Kidney (tissue), 14 donors: ENCODE measurements around the gene PCDHGA5. TPM values are rescaled to one million over a fixed set of nuclear protein-coding genes. Genes with fewer than 3 reads are reported as not detected.
"Not testable (repeated sequence)": the region's sequence is repeated elsewhere in the genome, so short reads cannot be mapped to it uniquely, and the experiment has no call there.

ENCODE experiments used
- DNase-seq, 5 donors: peaks; one replicate each; pipeline ENCODE4 v3.0.0-alpha.2; 2013 to 2020
- FAIRE-seq: peaks from 2 replicates; lab custom pipeline; 2012; peaks lifted over from hg19 to GRCh38; lab: Jason Lieb, UNC
- H3K27ac ChIP-seq, 2 donors: one replicate each; pipeline ENCODE4 v1.7.0; 2013; ENCODE audit warnings: low read depth in 2 of 2, low read length in 2 of 2, inconsistent platforms in 1 of 2
- H3K27me3 ChIP-seq: one replicate; pipeline ENCODE4 v1.7.1; 2013; ENCODE audit warnings: low read length, inconsistent platforms; ENCODE audit not compliant: control insufficient read depth, insufficient read depth
- H3K36me3 ChIP-seq, 3 donors: one replicate each; pipeline versions ENCODE4 v1.7.0 to v1.7.1; 2013; ENCODE audit warnings: low read length in 3 of 3, control low read depth in 1 of 3, inconsistent platforms in 1 of 3; ENCODE audit not compliant: insufficient read depth in 3 of 3, control insufficient read depth in 2 of 3
- H3K4me1 ChIP-seq, 3 donors: one replicate each; pipeline versions ENCODE4 v1.7.0 to v1.7.1; 2013; ENCODE audit warnings: low read length in 3 of 3, inconsistent platforms in 1 of 3, low read depth in 1 of 3; ENCODE audit not compliant: control insufficient read depth in 2 of 3, insufficient read depth in 2 of 3
- H3K4me3 ChIP-seq, 3 donors: one replicate each; pipeline versions ENCODE4 v1.7.0 to v1.8.1; 2013; ENCODE audit warnings: low read length in 3 of 3, control low read depth in 1 of 3, inconsistent platforms in 1 of 3
- H3K9ac ChIP-seq, 3 donors: one replicate each; pipeline versions ENCODE4 v1.7.0 to v1.7.1; 2013; ENCODE audit warnings: low read length in 3 of 3, control low read depth in 1 of 3, inconsistent platforms in 1 of 3
- H3K9me3 ChIP-seq, 3 donors: one replicate each; pipeline versions ENCODE4 v1.7.0 to v1.7.1; 2013; ENCODE audit warnings: low read length in 3 of 3, control low read depth in 1 of 3, inconsistent platforms in 1 of 3; ENCODE audit not compliant: control insufficient read depth in 2 of 3, insufficient read depth in 1 of 3
- intact Hi-C: fragments of 100-400 bp; cut with DNase I; formaldehyde crosslinking; loops from one replicate; pipeline ENCODE4 v1.11.1; 2022
- polyA plus RNA-seq: library from polyadenylated mRNA; stranded (reverse); fragments of 350-450 nt; fragmentation: Illumina TruSeq; extraction: RNeasy Lipid Tissue Mini Kit (QIAGEN cat#74804); gene quantifications from one replicate; pipeline ENCODE4 v1.2.3, GENCODE V29; 2014; ENCODE audit warnings: low read depth, low replicate concordance; ENCODE audit not compliant: insufficient read depth
- total RNA-seq: library from RNA; stranded (reverse); fragmentation: NEBNext Ultra II Directional; extraction: Animal tissue kit (Norgen Biotek cat#: 25700); gene quantifications from one replicate; pipeline ENCODE4 v1.2.1, GENCODE V29; 2021
- TF ChIP-seq, protein P1 (sequence below): IDR thresholded peaks from 3 replicates; pipeline ENCODE4 v1.5.1; 2012; ENCODE audit warnings: mild to moderate bottlenecking, moderate library complexity, borderline replicate concordance; ENCODE audit not compliant: insufficient read depth; ENCODE audit errors: extremely low read depth
- donor health status: control.
- donor health status: control.
- donor health status: control.
- donor health status: control.
- donor health status: control.
- donor health status: DM: yes; HTN: yes; CAD: no.
- donor health status: Normal renal cell carcinoma (clear cell type).

Gene PCDHGA5
- total and polyA plus RNA-seq, 2 donors from 2014 or later = 2.8 TPM; not detected in 1

DNA sequence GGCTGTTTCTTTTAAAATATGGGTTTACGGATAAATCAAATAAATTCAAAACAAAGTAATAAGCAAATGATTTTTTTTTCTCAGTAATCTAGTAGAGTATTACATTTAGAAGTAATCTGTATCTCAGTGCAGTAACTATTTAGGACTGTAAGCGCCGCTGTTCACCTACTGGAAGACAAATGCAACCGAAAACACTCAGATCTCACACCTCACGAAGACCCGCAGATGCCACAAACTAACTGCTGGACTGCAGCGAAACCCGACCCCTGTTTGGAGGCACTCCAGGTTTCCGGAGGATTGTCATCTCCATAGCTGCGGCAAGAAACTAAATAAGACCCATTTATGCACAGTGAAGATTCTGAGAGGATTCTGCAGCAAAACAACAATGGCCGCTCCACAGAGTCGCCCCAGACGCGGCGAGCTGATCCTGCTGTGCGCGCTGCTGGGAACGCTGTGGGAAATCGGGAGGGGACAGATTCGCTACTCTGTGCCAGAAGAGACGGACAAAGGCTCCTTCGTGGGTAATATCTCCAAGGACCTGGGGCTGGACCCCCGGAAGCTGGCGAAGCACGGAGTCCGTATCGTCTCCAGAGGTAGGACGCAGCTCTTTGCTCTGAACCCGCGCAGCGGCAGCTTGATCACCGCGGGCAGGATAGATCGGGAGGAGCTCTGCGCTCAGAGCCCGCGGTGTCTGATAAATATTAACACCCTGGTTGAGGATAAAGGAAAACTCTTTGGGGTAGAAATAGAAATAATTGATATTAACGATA lies 28.7 kb downstream of the PCDHGA5 start, which contains the start of gene PCDHGA8:
PCDHGA8 (plus strand) TSS at position 205 of the 770 bp plus-strand sequence; CDS start at position 386, 181 bp downstream.
- H3K9ac ChIP-seq = no peak within 1 kb of the TSS
- no peaks in the 10 kb centered on the region for H3K4me1 ChIP-seq
- no peak within 1 kb of the TSS for H3K4me3 ChIP-seq
- TF ChIP-seq, protein P1, sequence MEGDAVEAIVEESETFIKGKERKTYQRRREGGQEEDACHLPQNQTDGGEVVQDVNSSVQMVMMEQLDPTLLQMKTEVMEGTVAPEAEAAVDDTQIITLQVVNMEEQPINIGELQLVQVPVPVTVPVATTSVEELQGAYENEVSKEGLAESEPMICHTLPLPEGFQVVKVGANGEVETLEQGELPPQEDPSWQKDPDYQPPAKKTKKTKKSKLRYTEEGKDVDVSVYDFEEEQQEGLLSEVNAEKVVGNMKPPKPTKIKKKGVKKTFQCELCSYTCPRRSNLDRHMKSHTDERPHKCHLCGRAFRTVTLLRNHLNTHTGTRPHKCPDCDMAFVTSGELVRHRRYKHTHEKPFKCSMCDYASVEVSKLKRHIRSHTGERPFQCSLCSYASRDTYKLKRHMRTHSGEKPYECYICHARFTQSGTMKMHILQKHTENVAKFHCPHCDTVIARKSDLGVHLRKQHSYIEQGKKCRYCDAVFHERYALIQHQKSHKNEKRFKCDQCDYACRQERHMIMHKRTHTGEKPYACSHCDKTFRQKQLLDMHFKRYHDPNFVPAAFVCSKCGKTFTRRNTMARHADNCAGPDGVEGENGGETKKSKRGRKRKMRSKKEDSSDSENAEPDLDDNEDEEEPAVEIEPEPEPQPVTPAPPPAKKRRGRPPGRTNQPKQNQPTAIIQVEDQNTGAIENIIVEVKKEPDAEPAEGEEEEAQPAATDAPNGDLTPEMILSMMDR = no peak
- no peaks in the 10 kb centered on the region for H3K27me3 ChIP-seq
- intact Hi-C loops = no loop called here
- DNase-seq (no peak), FAIRE-seq (no peak)
- no peaks in the 10 kb centered on the region for H3K36me3 ChIP-seq
- H3K9me3 ChIP-seq = peaks cover 4 to 68% (median 11%) of the 10 kb centered on the region in 3 donors
- no peak within 1 kb of the TSS for H3K27ac ChIP-seq

DNA sequence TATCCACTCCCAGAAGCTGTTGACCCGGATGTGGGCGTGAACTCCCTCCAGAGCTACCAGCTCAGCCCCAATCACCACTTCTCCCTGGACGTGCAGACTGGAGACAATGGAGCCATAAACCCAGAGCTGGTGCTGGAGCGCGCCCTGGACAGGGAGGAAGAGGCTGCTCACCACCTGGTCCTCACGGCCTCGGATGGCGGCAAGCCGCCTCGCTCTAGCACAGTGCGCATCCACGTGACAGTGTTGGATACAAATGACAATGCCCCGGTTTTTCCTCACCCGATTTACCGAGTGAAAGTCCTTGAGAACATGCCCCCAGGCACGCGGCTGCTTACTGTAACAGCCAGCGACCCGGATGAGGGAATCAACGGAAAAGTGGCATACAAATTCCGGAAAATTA lies 29.3 kb downstream of the PCDHGA5 start:
- intact Hi-C loops = no loop called here
- Histone ChIP-seq H3K36me3 (no peaks in the 10 kb centered on the region), H3K27ac (no peak overlapping the region), H3K4me3 (no peak overlapping the region), H3K27me3 (no peaks in the 10 kb centered on the region), H3K9ac (no peak overlapping the region), H3K4me1 (no peaks in the 10 kb centered on the region), H3K9me3 (peaks cover 4 to 67% (median 10%) of the 10 kb centered on the region in 3 donors)
- DNase-seq (no peak), FAIRE-seq (no peak)
- TF ChIP-seq, protein P1 = no peak

GRCh38 chr5:141394401-141395187 lies 30.6 kb downstream of the PCDHGA5 start:
- intact Hi-C loops, H3K36me3 ChIP-seq, H3K4me1 ChIP-seq, DNase-seq, H3K27ac ChIP-seq, H3K27me3 ChIP-seq, H3K4me3 ChIP-seq, H3K9ac ChIP-seq, FAIRE-seq: not testable (repeated sequence)
- peaks cover 2 to 67% (median 13%) of the 10 kb centered on the region in 3 donors for H3K9me3 ChIP-seq
